Dermis blood vessel endothelial cell (primary cell): Measurements from ENCODE around the gene TRIM36. TPM values are rescaled to one million over a fixed set of nuclear protein-coding genes. Genes with fewer than 3 reads are reported as not detected.

Experiments used
- total RNA-seq: library from RNA; depleted of rRNA; stranded (reverse); fragments of >200 nt; gene quantifications from 2 replicates; pipeline ENCODE4 v1.2.3, GENCODE V29; 2014

TRIM36 gene
- total RNA-seq, 1 donor from 2014 or later = 0.34 TPM

Other genes starting within 250 kb of the TRIM36 start
- 19.2 and 19.9 TPM in 2 replicates for gene PGGT1B, start 93.0 kb upstream of the TRIM36 start, total RNA-seq
- gene CCDC112, start 126.7 kb upstream of the TRIM36 start, total RNA-seq = 5.9 and 6.6 TPM in 2 replicates